RKO (cell line): Measurements from ENCODE around the gene SERINC1.

Experiments used
- DNase-seq: peaks from one replicate; pipeline ENCODE4 v3.0.0-alpha.2; 2016; ENCODE audit warnings: low spot score

SERINC1 gene

GRCh38 chr6:122432816-122433215, 38.8 kb downstream of the SERINC1 start:
- DNase-seq: no peak

DNA sequence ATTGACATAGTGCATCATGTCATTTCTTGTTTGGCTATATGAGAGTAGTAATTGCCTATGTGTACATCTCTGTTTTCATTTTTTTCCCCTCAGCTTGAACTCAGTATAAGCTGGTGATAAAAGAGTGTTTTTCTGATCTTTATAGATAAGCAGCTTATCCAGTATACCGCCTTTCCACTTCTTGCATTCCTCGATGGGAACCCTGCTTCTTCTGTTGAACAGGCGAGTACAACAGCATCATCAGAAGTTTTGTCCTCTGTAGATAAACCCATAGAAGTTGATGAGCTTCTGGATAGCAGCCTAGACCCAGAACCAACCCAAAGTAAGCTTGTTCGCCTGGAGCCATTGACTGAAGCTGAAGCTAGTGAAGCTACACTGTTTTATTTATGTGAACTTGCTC, 39.8 kb downstream of the SERINC1 start:
- DNase-seq: no peak

GRCh38 chr6:122429323-122429722, 42.3 kb downstream of the SERINC1 start:
- DNase-seq: no peak

DNA sequence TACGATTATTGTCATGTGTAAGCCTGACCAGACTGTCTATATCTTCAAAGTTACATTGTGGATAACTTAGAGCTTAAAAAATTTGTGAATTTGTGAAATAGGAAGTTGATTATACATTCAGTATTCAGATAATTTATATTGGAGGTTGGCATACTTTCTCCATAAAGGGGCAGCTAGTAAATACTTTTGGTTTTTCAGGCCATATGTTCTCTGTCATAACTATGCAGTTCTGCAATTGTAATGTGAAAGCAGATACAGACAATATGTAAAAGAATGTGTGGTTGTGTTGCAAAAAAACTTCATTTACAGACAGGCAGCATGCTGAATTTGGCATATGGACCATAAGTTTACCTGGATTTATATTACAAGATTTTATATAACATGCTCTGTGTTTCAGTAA, 42.8 kb downstream of the SERINC1 start:
- DNase-seq: no peak

GRCh38 chr6:122426597-122426996, 45.0 kb downstream of the SERINC1 start:
- DNase-seq: no peak

- DNase-seq: no peak
These were observed 47.9 kb downstream of the SERINC1 start for GRCh38 chr6:122423734-122424133.

GRCh38 chr6:122422614-122423267, 48.9 kb downstream of the SERINC1 start:
- DNase-seq: no peak

- DNase-seq: no peak
These were observed 49.6 kb downstream of the SERINC1 start for GRCh38 chr6:122422003-122422402.

DNA sequence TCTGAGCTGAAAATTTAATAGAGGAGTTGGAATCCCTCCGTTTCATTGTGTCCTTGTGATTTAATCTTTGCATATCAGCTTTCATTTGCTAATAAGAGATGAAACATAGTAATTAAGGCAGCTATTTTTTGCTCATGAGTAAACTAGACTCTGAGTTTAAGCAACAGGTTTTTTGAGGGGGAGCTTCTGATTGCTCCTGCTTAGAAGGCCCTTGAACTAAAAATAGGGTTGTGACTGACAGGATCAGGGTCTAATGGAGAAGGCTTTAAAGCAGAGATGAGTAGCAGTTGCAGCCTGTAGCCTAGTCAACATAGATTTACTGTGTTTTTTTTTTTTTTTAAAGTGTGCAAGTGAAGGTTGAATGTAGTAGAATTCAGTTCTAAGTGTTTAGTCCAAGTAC, 54.8 kb downstream of the SERINC1 start:
- DNase-seq: no peak

- DNase-seq: no peak
These were observed 59.6 kb downstream of the SERINC1 start for GRCh38 chr6:122412001-122412400.

GRCh38 chr6:122408702-122409458, 62.7 kb downstream of the SERINC1 start:
- DNase-seq: no peak

DNA sequence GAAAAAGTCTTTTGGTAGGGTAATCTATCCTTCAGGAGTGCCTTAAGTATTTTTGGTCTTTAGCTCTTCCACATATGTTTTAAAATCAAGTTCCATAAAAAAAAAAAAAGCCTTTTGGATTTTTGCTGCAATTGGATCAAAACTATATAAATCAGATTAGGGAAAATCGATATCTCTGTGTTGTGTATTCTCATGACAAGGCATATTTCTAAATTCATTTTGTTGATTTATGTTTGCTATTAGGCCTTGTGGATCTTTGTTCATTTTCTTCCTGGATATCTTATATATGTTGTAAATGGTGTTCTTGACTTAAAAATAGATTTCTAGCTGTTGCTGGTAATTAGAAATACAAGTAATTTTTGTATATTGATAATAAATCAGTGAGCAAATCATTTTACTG, 63.4 kb downstream of the SERINC1 start:
- DNase-seq: no peak

GRCh38 chr6:122407712-122408111, 63.9 kb downstream of the SERINC1 start:
- no peak for DNase-seq

GRCh38 chr6:122406187-122406586, 65.4 kb downstream of the SERINC1 start:
- no peak for DNase-seq

DNA sequence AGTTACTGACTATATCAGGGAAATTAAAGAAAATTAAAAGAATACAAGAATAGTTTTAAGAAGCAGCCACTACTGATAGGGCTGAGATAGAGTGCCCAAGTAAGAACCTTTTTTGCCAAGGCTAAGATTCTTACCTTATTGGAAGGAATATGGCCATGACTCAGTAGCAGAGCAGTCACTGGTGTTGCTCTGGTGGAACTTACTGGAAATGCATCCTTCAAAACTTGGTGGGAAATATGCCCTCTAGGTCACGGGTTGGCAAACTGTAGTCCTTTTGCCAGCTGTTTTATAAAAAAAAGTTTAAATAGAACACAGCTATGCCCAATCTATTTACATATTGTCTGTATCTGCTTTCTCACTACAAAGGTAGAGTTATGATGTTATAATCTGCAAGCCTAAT, 66.2 kb downstream of the SERINC1 start:
- DNase-seq: peak; percentile 51

- DNase-seq: no peak
These were observed 67.2 kb downstream of the SERINC1 start for GRCh38 chr6:122404444-122404843.

DNA sequence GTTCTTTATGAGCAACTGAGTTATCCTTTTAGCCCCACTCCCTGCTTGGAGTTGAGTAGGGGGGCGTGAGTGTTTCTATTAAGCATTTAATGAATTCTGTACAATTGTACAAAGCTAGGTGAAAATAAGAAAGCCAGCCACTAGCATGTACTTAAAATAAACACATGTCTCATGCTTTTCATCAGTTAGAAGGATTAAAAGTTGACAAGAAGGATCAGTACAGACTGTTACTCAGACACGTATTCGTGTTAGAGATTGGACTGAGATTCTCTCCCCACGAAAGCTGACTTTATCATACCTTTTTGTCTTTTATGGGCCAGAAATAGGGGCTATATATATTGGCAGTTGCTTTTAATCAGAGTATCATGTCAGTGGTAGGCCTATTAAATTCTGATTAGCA, 70.5 kb downstream of the SERINC1 start:
- peak; percentile 28 for DNase-seq

DNA sequence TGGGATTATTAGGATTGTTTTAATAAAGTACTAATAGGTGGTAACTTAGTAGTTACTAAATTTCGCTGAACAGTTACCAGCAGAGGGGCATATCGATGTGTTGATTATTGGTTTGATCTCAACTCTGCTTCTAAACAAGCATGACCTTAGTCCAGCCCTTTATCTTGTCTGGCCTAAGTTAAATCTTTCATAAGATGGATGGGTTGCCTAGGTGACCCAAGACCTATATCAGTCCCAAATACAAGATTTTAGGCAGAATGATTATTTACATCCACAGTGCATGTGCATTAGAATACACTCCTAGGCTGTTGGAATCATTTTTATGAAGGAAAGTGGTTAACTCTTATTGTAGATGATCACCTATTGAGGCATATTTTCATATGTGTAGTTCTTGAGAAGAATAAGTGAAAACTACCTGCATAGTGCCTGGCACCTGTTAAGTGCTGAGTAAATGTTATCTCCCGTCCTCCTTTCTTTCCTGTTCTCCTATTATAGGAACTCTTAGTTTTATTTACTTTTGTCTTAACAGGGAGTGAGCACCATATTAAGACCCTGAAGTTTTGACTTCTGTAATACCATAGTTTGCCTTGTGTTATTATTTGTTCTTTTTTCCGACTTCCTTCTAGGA, 71.0 kb downstream of the SERINC1 start:
- DNase-seq: no peak

- peak; percentile 35 for DNase-seq
These were observed 71.5 kb downstream of the SERINC1 start for GRCh38 chr6:122400121-122400450.

DNA sequence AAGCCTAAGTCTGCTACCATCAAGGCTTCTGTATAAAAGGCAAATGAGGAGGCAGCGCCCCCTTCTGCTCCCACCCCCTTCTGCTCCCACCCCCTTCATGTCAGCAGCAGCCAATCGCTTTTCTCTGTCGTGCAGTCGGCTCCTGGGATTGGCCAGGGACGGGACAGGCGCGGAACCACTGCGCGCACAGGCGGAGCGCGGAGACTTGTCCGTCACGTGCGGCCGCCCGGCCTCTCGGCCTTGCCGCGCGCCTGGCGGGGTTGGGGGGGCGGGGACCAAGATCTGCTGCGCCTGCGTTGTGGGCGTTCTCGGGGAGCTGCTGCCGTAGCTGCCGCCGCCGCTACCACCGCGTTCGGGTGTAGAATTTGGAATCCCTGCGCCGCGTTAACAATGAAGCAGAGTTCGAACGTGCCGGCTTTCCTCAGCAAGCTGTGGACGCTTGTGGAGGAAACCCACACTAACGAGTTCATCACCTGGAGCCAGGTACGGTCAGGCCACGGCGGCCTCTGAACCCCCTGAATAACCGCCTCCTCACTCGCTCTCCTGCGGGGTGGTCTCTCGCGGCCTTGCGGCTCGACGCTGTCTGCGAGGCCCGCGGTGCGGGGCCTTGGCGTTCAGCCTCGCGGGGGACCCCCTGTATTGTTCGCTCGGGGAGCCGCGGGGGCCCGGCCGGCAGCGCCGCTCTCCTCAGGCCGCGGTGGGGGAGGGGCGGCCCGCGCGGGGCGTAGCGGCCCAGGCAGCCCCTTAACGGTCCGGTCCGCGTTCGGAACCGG, 72.1 kb downstream of the SERINC1 start, which contains the start of gene HSF2:
HSF2 (plus strand) TSS at position 305 of the 773 bp plus-strand sequence; CDS start at position 391, 86 bp downstream.
- peak; percentile 96 for DNase-seq

- no peak for DNase-seq
These were observed 72.6 kb downstream of the SERINC1 start for GRCh38 chr6:122399055-122399347.

DNA sequence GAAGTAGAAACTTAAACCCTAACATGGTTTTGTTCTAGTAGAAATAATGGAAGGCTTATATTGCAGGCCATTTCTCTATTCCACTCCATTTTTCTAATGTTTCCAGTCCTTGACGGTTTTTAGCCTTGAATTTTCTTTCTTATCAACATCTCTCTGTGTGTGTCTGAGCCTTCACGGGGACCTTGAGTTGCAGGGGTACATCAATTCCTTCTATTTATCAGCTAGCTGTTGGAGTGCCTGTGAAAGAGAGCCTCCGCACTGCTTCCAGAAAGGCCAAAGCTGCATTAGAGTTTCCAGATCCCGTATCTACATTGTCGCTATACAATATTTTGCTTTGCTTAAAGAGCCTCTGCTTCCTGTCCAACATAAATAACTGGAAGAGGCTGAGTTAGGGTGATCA, 77.6 kb downstream of the SERINC1 start:
- no peak for DNase-seq
